Activated CD8-positive, alpha-beta memory T cell treated with anti-CD3 and anti-CD28 coated beads, Interleukin-2, amount 50 U/mL, for 24 hours (primary cell): ENCODE data around the gene THAP8.
"Not testable (repeated sequence)": the region's sequence is repeated elsewhere in the genome, so short reads cannot be mapped to it uniquely, and the experiment has no call there.

Experiments
- DNase-seq: peaks from one replicate; pipeline ENCODE4 v3.0.0-alpha.2; 2020; ENCODE audit errors: extremely low read depth

THAP8 gene

GRCh38 chr19:36068810-36069499 is 14.9 kb upstream of the THAP8 start:
- not testable (repeated sequence) for DNase-seq

- DNase-seq: no peak
These were observed 13.6 kb upstream of the THAP8 start for GRCh38 chr19:36067681-36068080.

DNA sequence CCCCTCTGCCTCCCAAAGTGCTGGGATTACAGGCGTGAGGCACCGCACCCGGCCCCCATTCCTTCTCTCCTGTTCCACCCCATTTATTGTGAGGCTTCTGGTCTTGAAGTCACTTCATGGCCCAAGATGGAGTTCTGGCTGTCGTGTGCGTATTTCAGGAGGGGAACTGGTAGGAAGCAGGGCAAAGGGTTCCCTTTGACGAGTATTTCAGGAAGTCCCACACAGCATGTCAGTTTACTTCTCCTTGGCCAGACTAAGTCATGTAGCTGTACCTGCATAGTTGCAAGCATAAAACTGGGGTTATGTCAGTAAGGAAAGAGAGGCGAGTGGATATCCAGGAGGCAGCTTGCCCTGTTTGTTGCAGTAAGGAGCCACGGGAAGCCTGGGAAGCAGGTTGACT is 10.7 kb upstream of the THAP8 start:
- DNase-seq: no peak

GRCh38 chr19:36061367-36061766 is 7.3 kb upstream of the THAP8 start:
- DNase-seq: no peak

DNA sequence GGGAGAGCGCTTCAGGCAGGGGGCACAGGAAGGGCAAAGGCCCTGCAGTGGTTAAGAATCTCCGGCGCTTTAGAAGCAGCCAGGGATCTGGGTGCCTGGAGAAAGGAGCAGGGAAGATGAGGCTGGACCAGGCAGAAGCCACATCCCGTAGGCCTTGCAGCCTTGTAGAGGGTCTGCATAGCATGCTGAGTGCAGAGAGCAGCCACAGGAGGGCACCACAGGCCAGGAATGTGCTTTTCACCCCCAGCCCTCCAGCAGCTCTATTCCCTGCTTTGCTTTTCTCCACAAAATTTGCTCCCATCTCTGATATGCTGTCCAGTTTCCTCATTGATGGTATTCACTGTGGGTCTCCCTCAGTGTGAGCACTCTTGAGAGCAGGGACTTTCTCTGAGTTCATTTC is 6.3 kb upstream of the THAP8 start:
- DNase-seq: no peak

GRCh38 chr19:36059180-36059910 is 5.3 kb upstream of the THAP8 start:
- no peak for DNase-seq

DNA sequence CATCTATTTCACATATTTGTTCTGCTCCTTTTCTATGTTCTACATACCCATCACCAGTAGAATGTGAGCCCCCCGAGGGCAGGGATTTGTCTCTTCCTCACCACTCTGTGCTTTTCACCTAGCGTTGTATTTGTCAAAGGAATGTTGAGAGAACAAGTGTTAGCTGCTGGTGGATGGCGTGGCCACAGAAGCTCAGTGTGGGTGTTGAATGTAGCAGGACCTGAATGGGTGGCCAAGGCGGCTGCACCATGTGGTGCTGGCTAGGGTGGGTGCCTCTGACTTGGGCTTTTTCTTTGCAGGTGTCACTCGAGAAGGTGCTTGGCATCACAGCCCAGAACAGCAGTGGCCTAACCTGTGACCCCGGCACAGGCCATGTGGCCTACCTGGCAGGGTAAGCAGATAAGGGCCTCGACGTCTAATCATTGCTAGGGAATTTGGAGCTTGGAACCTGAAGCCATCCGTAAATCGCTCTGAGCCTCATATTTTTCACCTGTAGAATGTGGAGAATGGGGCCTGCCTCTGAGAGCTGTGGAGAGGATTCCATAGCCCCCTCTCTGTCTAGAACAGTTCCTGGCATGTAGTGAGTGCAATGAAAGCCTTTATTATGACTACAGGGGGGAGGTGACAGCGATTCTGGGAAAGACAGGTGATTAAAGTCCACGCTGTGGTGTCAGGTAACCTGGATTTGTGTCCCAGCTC is 4.5 kb upstream of the THAP8 start:
- no peak for DNase-seq

GRCh38 chr19:36054733-36055686 is 925 bp upstream of the THAP8 start, which contains the start of gene WDR62:
WDR62 (plus strand) TSS chr19:36054897; CDS start chr19:36054972, 75 bp downstream.
- DNase-seq: peak; percentile 85

GRCh38 chr19:36051637-36052036 is 2.4 kb downstream of the THAP8 start:
- no peak for DNase-seq

DNA sequence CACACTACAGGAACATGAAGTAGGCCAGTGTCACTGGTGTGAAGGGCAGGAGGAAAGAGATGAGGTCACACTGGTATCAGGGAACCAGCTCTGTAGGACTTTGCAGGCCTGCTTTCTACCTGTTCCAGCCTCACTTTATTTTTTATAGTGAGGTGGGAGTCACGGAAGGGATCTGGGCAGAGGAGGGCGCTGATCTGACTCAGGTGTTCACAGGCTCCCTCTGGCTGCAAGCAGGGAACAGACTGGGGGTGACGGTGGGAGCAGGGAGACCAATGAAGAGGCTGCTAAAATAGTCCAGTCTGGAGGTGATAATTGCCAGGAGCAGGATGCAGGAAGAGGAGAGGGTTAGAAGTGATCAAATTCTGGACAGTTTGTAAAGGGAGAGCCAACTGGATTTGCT is 2.8 kb downstream of the THAP8 start:
- DNase-seq: no peak

- no peak for DNase-seq
These were observed 4.9 kb downstream of the THAP8 start for GRCh38 chr19:36049080-36049698.

DNA sequence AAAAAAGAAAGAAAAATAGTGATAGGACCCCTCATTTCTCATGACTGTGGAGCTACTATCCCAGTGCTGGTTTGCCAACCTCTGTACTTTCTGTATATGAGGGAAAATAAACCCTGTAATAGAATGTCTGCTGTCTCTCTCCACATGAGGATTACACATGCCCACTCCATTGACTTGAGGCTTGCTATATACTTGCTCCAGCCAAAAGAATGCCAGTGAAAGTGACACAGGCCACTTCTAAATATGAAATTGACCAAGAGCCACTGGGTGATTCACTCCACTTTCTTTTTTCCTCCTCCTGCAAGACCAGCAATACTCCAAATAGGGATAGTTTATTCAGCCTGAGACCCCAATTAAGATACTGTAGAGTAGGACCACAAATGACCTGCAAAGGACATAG is 6.2 kb downstream of the THAP8 start:
- no peak for DNase-seq

GRCh38 chr19:36046443-36047050 is 7.5 kb downstream of the THAP8 start:
- no peak for DNase-seq

DNA sequence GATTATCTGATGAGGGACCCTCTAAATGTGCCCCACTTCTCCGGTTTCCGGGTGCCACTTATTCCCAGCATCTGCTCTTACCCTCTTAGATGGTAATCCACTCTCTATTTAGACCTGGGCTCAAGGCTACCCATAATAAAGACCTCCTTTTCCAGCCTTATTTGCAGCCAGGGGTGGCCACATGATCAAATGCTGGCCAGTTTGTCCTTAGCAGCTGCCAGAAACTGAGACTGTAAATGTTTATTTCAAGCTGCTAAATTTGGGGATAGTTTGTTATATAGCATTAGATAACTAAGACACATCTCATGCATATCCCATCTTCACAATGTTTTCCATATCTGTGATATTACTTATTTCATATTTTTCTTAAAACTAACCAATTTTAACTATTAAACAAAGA is 10.1 kb downstream of the THAP8 start:
- no peak for DNase-seq

GRCh38 chr19:36041831-36042230 is 12.3 kb downstream of the THAP8 start:
- DNase-seq: no peak

DNA sequence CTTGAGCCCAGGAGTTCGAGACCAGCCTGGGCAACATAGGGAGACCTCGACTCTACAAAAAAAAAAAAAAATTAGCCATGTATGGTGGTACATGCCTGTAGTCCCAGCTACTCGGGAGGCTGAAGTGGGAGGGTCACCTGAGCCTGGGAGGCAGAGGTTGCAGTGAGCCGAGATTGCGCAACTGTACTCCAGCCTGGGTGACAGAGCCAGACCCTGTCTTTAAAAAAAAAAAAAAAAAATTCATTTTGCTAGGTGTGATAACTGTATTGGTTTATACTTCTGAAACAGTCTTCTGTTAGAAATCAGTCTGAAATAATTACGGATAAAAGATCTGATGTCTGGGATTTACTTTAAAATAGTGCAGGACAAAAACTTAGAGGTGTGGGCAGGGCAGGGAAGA is 13.0 kb downstream of the THAP8 start:
- not testable (repeated sequence) for DNase-seq

- no peak for DNase-seq
These were observed 13.6 kb downstream of the THAP8 start for GRCh38 chr19:36040495-36040894.

GRCh38 chr19:36032251-36033104 is 21.6 kb downstream of the THAP8 start, which contains the start of gene CLIP3:
CLIP3 (minus strand) TSS chr19:36032873; CDS start chr19:36032357, 516 bp downstream.
- DNase-seq: no peak

DNA sequence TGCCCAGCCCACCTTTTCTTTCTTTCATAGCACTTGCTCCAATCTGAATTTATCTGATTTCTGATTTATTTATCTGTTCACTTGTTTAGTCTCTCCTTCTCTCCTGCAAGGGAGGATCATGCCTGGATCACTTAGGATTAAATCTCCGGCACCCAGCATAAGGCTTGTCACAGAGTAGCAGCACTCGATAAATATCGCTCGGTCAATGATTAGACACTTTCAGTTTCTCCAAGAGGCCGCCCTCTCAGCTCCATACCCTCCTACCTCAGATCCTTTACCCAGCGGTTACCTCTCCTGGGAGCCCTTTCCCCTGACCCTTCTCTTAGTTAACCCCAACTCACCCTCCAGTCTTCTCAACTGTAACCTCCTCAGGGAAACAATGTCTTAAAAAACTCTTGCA is 22.8 kb downstream of the THAP8 start:
- no peak for DNase-seq
